Activated CD8-positive, alpha-beta T cell treated with anti-CD3 and anti-CD28 coated beads, Interleukin-2, amount 10 ng/mL, durations not matched to agents 7 days and 5 days (primary cell): ENCODE data around the gene XPR1. TPM values are rescaled to one million over a fixed set of nuclear protein-coding genes. Genes with fewer than 3 reads are reported as not detected.

Experiments used
- ATAC-seq: fragments of 150-1000 bp; cut with Tn5 transposase; one replicate; pipeline ENCODE4 v1.10.0; 2021; ENCODE audit warnings: moderate library complexity
- CTCF ChIA-PET: fragments of 350-600 bp; sonication (Branson Sonifier 250); formaldehyde crosslinking; loops from one replicate; lab custom pipeline; 2021; ENCODE audit warnings: antibody characterized with exemption; lab: Charles Lee
- POLR2A ChIA-PET: fragments of 350-600 bp; sonication (Branson Sonifier 250); formaldehyde crosslinking; loops from one replicate; lab custom pipeline; 2021; ENCODE audit warnings: antibody characterized with exemption; lab: Charles Lee
- DNase-seq: peaks from one replicate; pipeline ENCODE4 v3.0.0-alpha.2; 2020
- H3K27ac Mint-ChIP-seq: one replicate; pipeline ENCODE4 v1.8.0; 2021; ENCODE audit warnings: mild to moderate bottlenecking, mixed read lengths
- H3K27me3 Mint-ChIP-seq: one replicate; pipeline ENCODE4 v1.8.0; 2021; ENCODE audit warnings: low read depth, mixed read lengths
- H3K36me3 Mint-ChIP-seq: one replicate; pipeline ENCODE4 v1.8.0; 2021; ENCODE audit warnings: low read depth, mixed read lengths
- H3K4me1 Mint-ChIP-seq: one replicate; pipeline ENCODE4 v1.8.0; 2021; ENCODE audit warnings: low read depth, mixed read lengths
- H3K4me3 Mint-ChIP-seq: one replicate; pipeline ENCODE4 v1.8.0; 2021; ENCODE audit warnings: mild to moderate bottlenecking, mixed read lengths
- H3K9me3 Mint-ChIP-seq: one replicate; pipeline ENCODE4 v1.8.0; 2022; ENCODE audit warnings: mixed read lengths; ENCODE audit not compliant: insufficient read depth
- total RNA-seq, 2 experiments: library from RNA; stranded (reverse); gene quantifications; one replicate each; pipeline ENCODE4 v1.2.3, GENCODE V29; 2021

Gene XPR1
- total RNA-seq, 2 experiments from 2014 or later = 17.7 to 20.9 TPM

- ChIA-PET POLR2A (interaction anchor here (0.7 kb wide), 1 partner anchor 15 kb away, joined by 3 read pairs; the partner anchor contains the start of gene XPR1), CTCF (interaction anchor here (0.8 kb wide), 1 partner anchor 245 kb away, joined by 3 read pairs; no protein-coding TSS in a partner anchor)
- no peaks in the 10 kb centered on the region for H3K36me3 Mint-ChIP-seq
- H3K9me3 Mint-ChIP-seq = no peaks in the 10 kb centered on the region
- peaks cover under 1% of the 10 kb centered on the region for H3K4me1 Mint-ChIP-seq
- H3K27ac Mint-ChIP-seq = no peak overlapping the region
- no peak overlapping the region for H3K4me3 Mint-ChIP-seq
- ATAC-seq = no peak
- H3K27me3 Mint-ChIP-seq = peaks cover 2% of the 10 kb centered on the region
- no peak for DNase-seq
Measured at GRCh38 chr1:180616439-180616838, 15.4 kb upstream of the XPR1 start.

DNA sequence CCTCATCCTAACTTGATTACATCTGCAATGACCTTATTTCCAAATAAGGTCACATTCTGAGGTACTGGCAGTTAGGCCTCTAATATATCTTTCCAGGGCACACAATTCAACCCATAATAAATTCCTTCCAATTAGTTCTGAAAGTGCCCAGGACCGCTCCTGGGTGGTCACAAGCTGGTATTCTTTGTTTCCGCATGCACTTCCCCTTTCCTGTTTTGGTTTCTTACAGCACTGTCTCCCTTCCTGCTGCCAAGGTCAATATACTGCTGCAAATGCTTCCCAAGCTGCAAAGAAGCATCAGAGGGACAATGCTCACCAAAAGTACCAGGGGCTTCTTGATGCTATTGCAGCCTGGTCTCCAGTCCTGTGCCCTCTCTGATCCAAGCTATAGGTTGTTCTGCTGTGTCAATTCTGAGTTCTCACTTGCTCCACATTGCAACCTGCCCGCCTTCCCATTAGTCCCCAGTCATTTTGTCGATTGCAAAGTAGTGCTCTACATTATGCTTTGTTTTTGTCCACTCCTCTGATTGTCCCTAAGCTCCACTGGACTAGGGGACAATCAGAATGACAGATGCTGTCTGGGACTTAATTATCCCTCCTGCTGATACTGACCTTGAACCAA is 13.9 kb upstream of the XPR1 start:
- ChIA-PET CTCF (interaction anchor here (1.6 kb wide), 2 partner anchors 25 to 244 kb away, joined by 3 to 5 read pairs; no protein-coding TSS in a partner anchor), POLR2A (no interaction called here)
- Mint-ChIP-seq H3K9me3 (no peaks in the 10 kb centered on the region), H3K27me3 (peaks cover 7% of the 10 kb centered on the region), H3K27ac (no peak overlapping the region), H3K4me3 (no peak overlapping the region), H3K36me3 (no peaks in the 10 kb centered on the region), H3K4me1 (no peaks in the 10 kb centered on the region)
- ATAC-seq (no peak), DNase-seq (no peak)

DNA sequence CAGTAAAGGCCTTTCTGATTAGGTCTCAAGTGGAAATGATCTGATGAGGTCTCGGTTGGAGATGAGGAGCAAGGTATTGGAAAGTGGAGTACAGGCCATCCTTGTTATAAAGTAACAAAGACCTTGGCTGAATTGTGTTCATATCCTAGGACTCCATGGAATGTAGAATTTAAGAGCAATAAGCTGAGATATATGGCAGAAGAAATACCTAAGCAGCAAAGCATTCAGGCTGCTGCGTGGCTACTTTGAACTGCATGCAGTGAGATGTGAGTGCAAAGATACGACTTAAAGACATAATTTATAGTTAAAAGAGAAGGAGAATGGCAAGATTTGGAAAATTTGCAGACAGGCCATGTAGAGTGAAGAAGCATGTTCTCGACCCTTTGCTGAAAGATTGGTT is 11.2 kb upstream of the XPR1 start:
- Mint-ChIP-seq H3K36me3 (no peaks in the 10 kb centered on the region), H3K27me3 (peaks cover 7% of the 10 kb centered on the region), H3K9me3 (no peaks in the 10 kb centered on the region), H3K4me3 (no peak overlapping the region), H3K27ac (no peak overlapping the region), H3K4me1 (no peaks in the 10 kb centered on the region)
- ChIA-PET POLR2A (no interaction called here), CTCF (interaction anchor here (0.8 kb wide), 1 partner anchor 241 kb away, joined by 5 read pairs; no protein-coding TSS in a partner anchor)
- ATAC-seq = no peak
- no peak for DNase-seq

DNA sequence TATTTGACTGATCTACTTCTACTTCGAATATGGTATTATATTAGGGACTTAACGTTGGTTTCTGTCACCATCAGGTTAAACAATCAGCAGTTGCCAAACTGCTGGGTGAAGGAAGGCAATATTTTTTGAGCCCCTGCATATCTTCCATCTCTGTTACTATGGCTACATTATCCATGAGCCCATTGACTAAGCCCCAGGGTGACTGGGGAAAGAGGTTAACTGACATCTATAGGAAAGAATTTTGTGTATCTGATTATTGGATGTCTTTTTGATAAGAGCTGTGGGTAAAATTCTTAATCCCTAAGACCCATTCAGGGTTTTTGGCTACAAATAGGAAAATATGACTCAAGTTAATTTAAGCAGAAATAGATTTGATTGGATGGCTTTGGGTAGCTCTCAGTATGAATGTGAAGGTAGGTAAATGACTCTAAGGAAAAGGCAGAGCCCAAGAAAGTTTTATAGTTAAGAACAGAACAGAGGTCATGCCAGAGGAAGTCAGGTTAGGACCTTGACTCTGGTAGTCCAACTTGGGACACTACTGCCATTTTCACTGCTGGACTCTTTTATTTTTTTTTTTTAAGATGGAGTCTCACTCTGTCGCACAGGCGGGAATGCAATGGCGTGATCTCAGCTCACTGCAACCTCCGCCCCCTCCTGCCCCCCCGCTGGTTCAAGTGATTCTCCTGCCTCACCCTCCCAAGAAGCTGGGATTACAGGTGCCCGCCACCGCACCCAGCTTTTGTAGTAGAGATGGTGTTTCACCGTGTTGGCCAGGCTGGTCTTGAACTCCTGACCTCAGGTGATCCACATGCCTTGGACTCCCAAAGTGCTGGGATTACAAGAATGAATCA is 8.9 kb upstream of the XPR1 start:
- no peak for ATAC-seq
- POLR2A ChIA-PET = no interaction called here
- H3K27ac Mint-ChIP-seq = no peak overlapping the region

GRCh38 chr1:180623579-180624347 is 8.1 kb upstream of the XPR1 start:
- ChIA-PET CTCF (no interaction called here), POLR2A (no interaction called here)
- no peak for DNase-seq
- ATAC-seq = no peak
- no peaks in the 10 kb centered on the region for H3K9me3 Mint-ChIP-seq
- H3K27me3 Mint-ChIP-seq = peaks cover 14% of the 10 kb centered on the region
- H3K36me3 Mint-ChIP-seq = no peaks in the 10 kb centered on the region
- no peaks in the 10 kb centered on the region for H3K4me1 Mint-ChIP-seq
- no peak overlapping the region for H3K27ac Mint-ChIP-seq
- no peak overlapping the region for H3K4me3 Mint-ChIP-seq

More for the DNA sequence above, 8.9 kb upstream of the XPR1 start:
- no peak for DNase-seq
- Mint-ChIP-seq H3K27me3 (peaks cover 14% of the 10 kb centered on the region), H3K36me3 (no peaks in the 10 kb centered on the region), H3K4me1 (no peaks in the 10 kb centered on the region), H3K4me3 (no peak overlapping the region), H3K9me3 (no peaks in the 10 kb centered on the region)
- CTCF ChIA-PET = interaction anchor here (0.9 kb wide), 1 partner anchor 18 kb away, joined by 3 read pairs; no protein-coding TSS in a partner anchor

GRCh38 chr1:180626711-180627110 is 5.1 kb upstream of the XPR1 start:
- Mint-ChIP-seq H3K4me3 (no peak overlapping the region), H3K4me1 (peaks cover 9% of the 10 kb centered on the region), H3K9me3 (no peaks in the 10 kb centered on the region), H3K36me3 (no peaks in the 10 kb centered on the region), H3K27me3 (peaks cover 14% of the 10 kb centered on the region), H3K27ac (no peak overlapping the region)
- CTCF ChIA-PET = no interaction called here
- POLR2A ChIA-PET = no interaction called here
- DNase-seq (no peak), ATAC-seq (no peak)

- POLR2A ChIA-PET = no interaction called here
- Mint-ChIP-seq H3K4me3 (no peak overlapping the region), H3K9me3 (no peaks in the 10 kb centered on the region), H3K27me3 (peaks cover 11% of the 10 kb centered on the region), H3K4me1 (peaks cover 9% of the 10 kb centered on the region), H3K36me3 (no peaks in the 10 kb centered on the region), H3K27ac (no peak overlapping the region)
- CTCF ChIA-PET = interaction anchor here (1.4 kb wide), 1 partner anchor 237 kb away, joined by 4 read pairs; no protein-coding TSS in a partner anchor
- ATAC-seq (no peak), DNase-seq (no peak)
Measured at GRCh38 chr1:180627411-180627810, 4.4 kb upstream of the XPR1 start.

- ChIA-PET POLR2A (no interaction called here), CTCF (interaction anchor here (1.1 to 1.4 kb wide), 2 partner anchors 13 to 235 kb away, joined by 3 to 4 read pairs; no protein-coding TSS in a partner anchor)
- ATAC-seq = no peak
- no peak overlapping the region for H3K4me3 Mint-ChIP-seq
- H3K27me3 Mint-ChIP-seq = peaks cover 9% of the 10 kb centered on the region
- peaks cover 9% of the 10 kb centered on the region for H3K4me1 Mint-ChIP-seq
- no peak for DNase-seq
- no peaks in the 10 kb centered on the region for H3K9me3 Mint-ChIP-seq
- H3K27ac Mint-ChIP-seq = no peak overlapping the region
- H3K36me3 Mint-ChIP-seq = no peaks in the 10 kb centered on the region
Measured at GRCh38 chr1:180628646-180629045, 3.2 kb upstream of the XPR1 start.

DNA sequence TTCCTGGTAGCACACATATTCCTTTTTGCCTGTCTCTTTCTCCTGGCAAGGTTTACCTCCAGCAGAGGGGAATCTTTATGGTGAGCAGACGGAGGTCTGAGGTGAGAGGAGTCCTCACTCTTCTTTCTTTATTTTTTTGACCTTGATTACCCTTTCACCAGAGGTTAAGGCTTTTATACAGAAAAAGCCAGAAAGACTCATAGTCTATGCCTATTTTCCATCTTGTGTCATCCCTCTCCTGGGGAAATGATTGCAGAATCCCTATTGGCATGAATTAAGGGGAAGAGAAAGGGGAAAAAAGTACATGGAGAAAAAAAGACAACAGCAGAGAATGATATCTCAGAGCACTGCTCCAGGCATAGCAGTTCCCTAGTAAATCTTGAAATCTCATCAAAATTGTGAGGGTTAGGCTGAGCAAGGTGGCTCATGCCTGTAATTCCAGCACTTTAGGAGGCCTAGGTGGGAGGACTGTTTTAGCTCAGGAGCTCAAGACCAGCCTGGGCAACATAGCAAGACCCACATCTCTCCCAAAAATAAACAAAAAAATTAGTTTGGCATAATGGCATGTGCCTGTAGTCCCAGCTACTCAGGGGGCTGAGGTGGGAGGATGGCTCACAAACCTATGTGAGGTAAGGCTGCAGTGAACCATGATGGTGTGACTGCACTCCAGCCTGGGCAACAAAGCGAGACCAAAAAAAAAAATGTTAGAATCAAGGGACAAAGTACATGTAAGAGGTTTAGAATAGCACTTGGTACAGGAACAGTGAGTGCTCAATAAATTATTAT is 1.2 kb upstream of the XPR1 start:
- ATAC-seq = no peak
- POLR2A ChIA-PET = interaction anchor here (1.6 kb wide), 1 partner anchor 128 kb away, joined by 5 read pairs; the partner anchor contains the start of gene ACBD6

GRCh38 chr1:180631194-180631765 is 542 bp upstream of the XPR1 start:
- POLR2A ChIA-PET = interaction anchor here (1.0 to 1.6 kb wide), 3 partner anchors 12 to 129 kb away, joined by 3 to 5 read pairs (median 3); partner anchors contain the start of gene ACBD6
- CTCF ChIA-PET = interaction anchor here (0.9 to 3.4 kb wide), 8 partner anchors 9 to 231 kb away, joined by 3 to 21 read pairs (median 4); partner anchors contain the start of gene ACBD6
- Mint-ChIP-seq H3K4me1 (peaks cover 9% of the 10 kb centered on the region), H3K9me3 (no peaks in the 10 kb centered on the region), H3K36me3 (no peaks in the 10 kb centered on the region), H3K4me3 (no peak overlapping the region), H3K27ac (no peak overlapping the region), H3K27me3 (peaks cover 5% of the 10 kb centered on the region)
- no peak for ATAC-seq
- no peak for DNase-seq

More for the DNA sequence above, 1.2 kb upstream of the XPR1 start:
- Mint-ChIP-seq H3K4me1 (peaks cover 9% of the 10 kb centered on the region), H3K27ac (no peak overlapping the region), H3K27me3 (peaks cover 7% of the 10 kb centered on the region), H3K36me3 (no peaks in the 10 kb centered on the region), H3K4me3 (no peak overlapping the region), H3K9me3 (no peaks in the 10 kb centered on the region)
- CTCF ChIA-PET = interaction anchor here (0.9 to 3.4 kb wide), 8 partner anchors 9 to 232 kb away, joined by 3 to 21 read pairs (median 4); partner anchors contain the start of gene ACBD6
- no peak for DNase-seq
